H1 (cell line): ENCODE results near the gene PPARA. TPM values are rescaled to one million over a fixed set of nuclear protein-coding genes. Genes with fewer than 3 reads are reported as not detected.

Experiments used
- CTCF ChIA-PET: fragments of 300-600 bp; sonication (Branson Sonifier 250); formaldehyde crosslinking; loops from one replicate; lab custom pipeline; 2021; ENCODE audit not compliant: partially characterized antibody; lab: Charles Lee
- POLR2A ChIA-PET: fragments of 300-600 bp; sonication (Branson Sonifier 250); formaldehyde crosslinking; loops from one replicate; lab custom pipeline; 2021; ENCODE audit warnings: inconsistent platforms; ENCODE audit not compliant: partially characterized antibody; lab: Charles Lee
- DNase-seq, 2 experiments: peaks; one replicate each; pipeline versions ENCODE4 v3.0.0 to v3.0.0-alpha.2; 2010 to 2022; ENCODE audit warnings: low spot score in 2 of 2, low read depth in 1 of 2, mixed read lengths in 1 of 2
- FAIRE-seq: peaks from 2 replicates; lab custom pipeline; 2011; peaks lifted over from hg19 to GRCh38; lab: Jason Lieb, UNC
- H2AFZ ChIP-seq: 2 replicates; pipeline ENCODE4 v1.8.1; 2012; ENCODE audit warnings: low read length, inconsistent platforms
- H2AK5ac ChIP-seq: 2 replicates; pipeline ENCODE4 v1.6.1; 2013; ENCODE audit warnings: low read depth, low read length
- H2BK120ac ChIP-seq: replicated peaks from 2 replicates; pipeline ENCODE3; 2013; ENCODE audit warnings: low read depth, low read length, inconsistent platforms
- H2BK12ac ChIP-seq: 2 replicates; pipeline ENCODE4 v1.6.1; 2013; ENCODE audit warnings: low read depth, low read length
- H2BK15ac ChIP-seq: 2 replicates; pipeline ENCODE4 v1.6.1; 2013; ENCODE audit warnings: low read length
- H2BK20ac ChIP-seq: 2 replicates; pipeline ENCODE4 v1.6.1; 2013; ENCODE audit warnings: low read length
- H2BK5ac ChIP-seq: 2 replicates; pipeline ENCODE4 v1.6.1; 2013; ENCODE audit warnings: low read depth, low read length
- H3K14ac ChIP-seq: 2 replicates; pipeline ENCODE4 v1.6.1; 2013; ENCODE audit warnings: inconsistent platforms; ENCODE audit not compliant: insufficient read length
- H3K18ac ChIP-seq: 2 replicates; pipeline ENCODE4 v1.6.1; 2013; ENCODE audit warnings: low read length; ENCODE audit errors: extremely low read depth
- H3K23ac ChIP-seq: 2 replicates; pipeline ENCODE4 v1.6.1; 2013; ENCODE audit warnings: inconsistent platforms; ENCODE audit not compliant: insufficient read length
- H3K23me2 ChIP-seq: 2 replicates; pipeline ENCODE4 v1.6.1; 2013; ENCODE audit warnings: low read depth, low read length
- H3K27ac ChIP-seq: 2 replicates; pipeline ENCODE4 v1.6.1; 2011; ENCODE audit warnings: low read depth, low read length, inconsistent platforms
- H3K27me3 ChIP-seq, 4 experiments: replicated peaks in 1 of 4; 1 replicate in 1 of 4; 2 replicates in 3 of 4; pipeline versions ENCODE4 v1.6.1 to v1.8.1; 2011 to 2013; ENCODE audit warnings: low read length in 3 of 4, mild to moderate bottlenecking in 3 of 4, inconsistent platforms in 2 of 4, mixed read lengths in 2 of 4, moderate library complexity in 1 of 4; ENCODE audit not compliant: control insufficient read depth in 3 of 4, insufficient read depth in 3 of 4; ENCODE audit errors: extremely low read depth in 1 of 4
- H3K36me3 ChIP-seq, 4 experiments: 2 replicates each; pipeline versions ENCODE4 v1.6.1 to v1.8.1; 2011 to 2013; ENCODE audit warnings: mild to moderate bottlenecking in 4 of 4, low read length in 3 of 4, moderate library complexity in 2 of 4, control low read depth in 1 of 4, inconsistent platforms in 1 of 4; ENCODE audit not compliant: insufficient read depth in 4 of 4, control insufficient read depth in 2 of 4
- H3K4ac ChIP-seq: replicated peaks from 2 replicates; pipeline ENCODE3; 2013; ENCODE audit warnings: low read length, low read depth, mixed read lengths, inconsistent platforms; ENCODE audit not compliant: insufficient read length
- H3K4me1 ChIP-seq, 4 experiments: replicated peaks in 1 of 4; 1 replicate in 1 of 4; 2 replicates in 3 of 4; pipeline versions ENCODE4 v1.6.1 to v1.8.1; 2011 to 2013; ENCODE audit warnings: low read length in 3 of 4, inconsistent platforms in 2 of 4, mixed read lengths in 1 of 4; ENCODE audit not compliant: insufficient read depth in 4 of 4, control insufficient read depth in 3 of 4
- H3K4me2 ChIP-seq, 2 experiments: 2 replicates each; pipeline versions ENCODE4 v1.6.1 to v1.8.1; 2011 to 2013; ENCODE audit warnings: low read depth in 2 of 2, low read length in 2 of 2, control low read depth in 1 of 2, inconsistent platforms in 1 of 2, mild to moderate bottlenecking in 1 of 2; ENCODE audit not compliant: insufficient read depth in 1 of 2
- H3K4me3 ChIP-seq, 4 experiments: fragments of 200-600, 300-600 bp in 1 of 4; sonication (generic), shearing (Covaris generic), sonication (Bioruptor Twin) in 1 of 4; 2 replicates each; pipeline versions ENCODE4 v1.5.1 to v1.8.1; 2011 to 2016; ENCODE audit warnings: low read length in 4 of 4, low read depth in 3 of 4, control low read depth in 2 of 4, inconsistent platforms in 2 of 4, mild to moderate bottlenecking in 2 of 4, mixed read lengths in 1 of 4, moderate library complexity in 1 of 4; ENCODE audit not compliant: insufficient read depth in 2 of 4; ENCODE audit errors: extremely low read depth in 1 of 4
- H3K56ac ChIP-seq: replicated peaks from 2 replicates; pipeline ENCODE3; 2013; ENCODE audit warnings: low read depth, mild to moderate bottlenecking, mixed read lengths, low read length, inconsistent platforms; ENCODE audit not compliant: insufficient read length
- H3K79me1 ChIP-seq: 2 replicates; pipeline ENCODE4 v1.6.1; 2013; ENCODE audit warnings: low read depth, low read length, control low read depth
- H3K79me2 ChIP-seq, 2 experiments: 2 replicates each; pipeline versions ENCODE4 v1.6.1 to v1.8.1; 2012 to 2013; ENCODE audit warnings: low read length in 2 of 2, mild to moderate bottlenecking in 2 of 2, inconsistent platforms in 1 of 2; ENCODE audit not compliant: insufficient read depth in 2 of 2, control insufficient read depth in 1 of 2
- H3K9ac ChIP-seq, 4 experiments: replicated peaks in 1 of 4; 1 replicate in 1 of 4; 2 replicates in 3 of 4; pipeline versions ENCODE4 v1.6.1 to v1.8.1; 2011 to 2013; ENCODE audit warnings: low read depth in 3 of 4, low read length in 3 of 4, control low read depth in 2 of 4, mild to moderate bottlenecking in 2 of 4, moderate library complexity in 2 of 4, inconsistent platforms in 1 of 4; ENCODE audit errors: extremely low read depth in 1 of 4
- H3K9me3 ChIP-seq, 2 experiments: 2 replicates each; pipeline versions ENCODE4 v1.6.1 to v1.8.1; 2012 to 2013; ENCODE audit warnings: mild to moderate bottlenecking in 2 of 2, moderate library complexity in 2 of 2, control low read depth in 1 of 2, inconsistent platforms in 1 of 2, low read depth in 1 of 2, low read length in 1 of 2, mixed read lengths in 1 of 2; ENCODE audit not compliant: insufficient read depth in 2 of 2
- H4K20me1 ChIP-seq, 2 experiments: replicated peaks in 1 of 2; 2 replicates each; pipeline versions ENCODE3 to v1.8.1; 2011 to 2013; ENCODE audit warnings: inconsistent platforms in 2 of 2, low read length in 2 of 2, mild to moderate bottlenecking in 1 of 2; ENCODE audit not compliant: insufficient read depth in 2 of 2, control insufficient read depth in 1 of 2
- H4K5ac ChIP-seq: 2 replicates; pipeline ENCODE4 v1.6.1; 2013; ENCODE audit warnings: low read length, low read depth, mixed read lengths, inconsistent platforms; ENCODE audit not compliant: insufficient read length
- H4K8ac ChIP-seq: 2 replicates; pipeline ENCODE4 v1.8.0; 2013; ENCODE audit warnings: mild to moderate bottlenecking, moderate library complexity, low read length, inconsistent platforms; ENCODE audit not compliant: insufficient read depth; ENCODE audit errors: extremely low read depth
- H4K91ac ChIP-seq: replicated peaks from 2 replicates; pipeline ENCODE3; 2013; ENCODE audit warnings: low read length, mixed read lengths, inconsistent platforms; ENCODE audit not compliant: insufficient read length
- GABPA ChIP-seq: IDR thresholded peaks from 2 replicates; pipeline ENCODE4 v1.6.1; 2011; ENCODE audit warnings: mild to moderate bottlenecking, low read length, moderate library complexity, borderline replicate concordance; ENCODE audit not compliant: insufficient read depth
- SUZ12 ChIP-seq: fragments of 200-600 bp; sonication (generic); IDR thresholded peaks from 2 replicates; pipeline ENCODE4 v1.6.1; 2012; ENCODE audit warnings: mild to moderate bottlenecking, inconsistent platforms, low read length, moderate library complexity, mixed read lengths
- WGBS, 2 experiments: shearing (Covaris generic) in 1 of 2; methylation state at CpG; one replicate each; pipeline versions ENCODE4 v1.1.6 to v1.1.7; 2013 to 2015; ENCODE audit warnings: low lambda C conversion rate in 2 of 2, mixed read lengths in 2 of 2, inconsistent platforms in 1 of 2, low coverage in 1 of 2, missing lambda C conversion rate in 1 of 2; ENCODE audit not compliant: insufficient replicate concordance in 2 of 2, insufficient coverage in 1 of 2, insufficient read length in 1 of 2; ENCODE audit errors: extremely low coverage in 1 of 2, missing lambda C conversion rate in 1 of 2; 5-methylcytosine and 5-hydroxymethylcytosine counted together
- polyA plus RNA-seq, 7 experiments: library from polyadenylated mRNA; depleted of rRNA in 3 of 7; stranded (reverse) in 5 of 7; unstranded in 2 of 7; fragments of >200 nt in 5 of 7; fragments of 200-250 nt in 2 of 7; gene quantifications; 1 replicate in 5 of 7; 2 replicates in 1 of 7; 4 replicates in 1 of 7; pipeline versions ENCODE4 v1.2.1 to v1.2.3, GENCODE V29; 2011 to 2013; ENCODE audit warnings: missing spikeins in 2 of 7, mixed read lengths in 2 of 7
- total RNA-seq: library from RNA; stranded (reverse); fragmentation: NEBNext Ultra II Directional; extraction: Animal tissue kit (Norgen Biotek cat#: 25700); gene quantifications from 2 replicates; pipeline ENCODE4 v1.2.1, GENCODE V29; 2021

PPARA gene
- total and polyA plus RNA-seq, 2 of the 8 experiments (the other 6 are each of a cell fraction or from before 2014, with no cell fraction given): 3.1 to 8.2 TPM

DNA sequence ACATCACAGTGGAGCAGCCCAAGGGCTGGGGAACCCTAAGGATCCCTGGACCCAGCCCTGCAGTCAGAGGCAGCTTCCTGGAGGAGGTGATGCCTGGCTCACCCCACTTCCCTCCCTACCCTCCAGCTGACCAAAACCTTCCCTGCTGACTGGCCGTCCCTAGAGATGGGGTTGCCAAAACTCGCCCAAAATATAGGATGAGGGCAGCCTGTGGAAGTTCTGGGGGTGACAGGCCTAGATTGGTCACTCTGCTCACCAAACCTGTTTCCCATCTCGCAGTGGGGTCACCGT lies 35.0 kb upstream of the PPARA start:
- H3K56ac ChIP-seq: no peak overlapping the region
- no peak overlapping the region for H2BK15ac ChIP-seq
- H3K23me2 ChIP-seq: no peaks in the 10 kb centered on the region
- H4K8ac ChIP-seq: no peak overlapping the region
- H3K4ac ChIP-seq: no peak overlapping the region
- no peaks in the 10 kb centered on the region; a peak in 1 of 8 replicates for H3K36me3 ChIP-seq
- H3K9me3 ChIP-seq: no peaks in the 10 kb centered on the region
- H3K18ac ChIP-seq: no peak overlapping the region
- no peak overlapping the region for H3K23ac ChIP-seq
- H3K4me2 ChIP-seq: no peak overlapping the region
- no peak overlapping the region for H3K27ac ChIP-seq
- H2AK5ac ChIP-seq: 0 out of 2 replicates have a peak overlapping the region, but pooled peaks have one; percentile 28
- no peaks in the 10 kb centered on the region for H3K79me2 ChIP-seq
- no peak overlapping the region for H3K4me3 ChIP-seq
- 90% methylated on average over 4 of the region's 4 CpGs; no CpG with 5 or more reads in 1 of the 2 experiments for WGBS, 2 experiments
- peak overlapping the region; percentile 60 for H4K91ac ChIP-seq
- no peak overlapping the region for H3K9ac ChIP-seq
- CTCF ChIA-PET: interaction anchor here (0.8 to 10.9 kb wide), 13 partner anchors 16 to 118 kb away, joined by 3 to 147 read pairs (median 6); no protein-coding TSS in a partner anchor
- DNase-seq (no peak), FAIRE-seq (no peak)
- H4K20me1 ChIP-seq: no peaks in the 10 kb centered on the region
- POLR2A ChIA-PET: no interaction called here
- H3K27me3 ChIP-seq: no peaks in the 10 kb centered on the region; a peak in 1 of 7 replicates
- no peak overlapping the region for H3K14ac ChIP-seq
- H4K5ac ChIP-seq: no peak overlapping the region
- peaks cover 0 to 14% (median 9%) of the 10 kb centered on the region in 4 experiments; a peak in 6 of 7 replicates for H3K4me1 ChIP-seq
- H2BK12ac ChIP-seq: no peak overlapping the region
- H2BK20ac ChIP-seq: no peak overlapping the region
- H2AFZ ChIP-seq: no peak overlapping the region
- no peak overlapping the region for H2BK5ac ChIP-seq
- no peak for TF ChIP-seq SUZ12
- no peak for TF ChIP-seq GABPA
- H3K79me1 ChIP-seq: no peaks in the 10 kb centered on the region
- H2BK120ac ChIP-seq: no peak overlapping the region
